Diencephalon (tissue), 1 donor: ENCODE results near the gene KIAA1210. TPM values are rescaled to one million over a fixed set of nuclear protein-coding genes. Genes with fewer than 3 reads are reported as not detected.

Source experiments
- total RNA-seq: library from RNA; depleted of rRNA; stranded (reverse); fragments of >200 nt; gene quantifications from one replicate; pipeline ENCODE4 v1.2.3, GENCODE V29; 2014

Gene KIAA1210
- total RNA-seq: under 0.01 TPM

GRCh38 chrX:119127650-119128049, at the start of gene KIAA1210:
KIAA1210 (minus strand) TSS chrX:119127812; CDS start chrX:119123642, 4,170 bp downstream.

DNA sequence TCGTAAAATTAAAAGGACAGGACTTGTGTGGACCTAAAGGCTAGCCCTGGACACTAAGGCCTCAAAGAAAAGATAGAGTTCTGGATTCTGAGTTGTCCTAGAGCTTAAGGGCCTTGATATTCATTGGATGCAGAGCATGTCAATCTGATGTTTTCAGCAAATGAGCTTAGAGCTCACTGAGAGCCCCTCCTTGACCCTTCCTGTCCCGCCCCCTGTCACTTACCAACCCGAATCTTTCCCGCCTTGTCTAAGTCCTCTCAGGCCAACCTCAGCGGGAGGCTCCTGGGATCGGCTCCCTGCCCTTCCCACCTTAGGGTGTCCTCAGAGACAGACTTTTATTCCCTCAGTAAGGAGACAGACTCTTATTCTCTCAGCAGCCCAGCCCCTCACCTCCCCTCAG, 54.9 kb downstream of the KIAA1210 start, which contains the start of gene CT47C1:
Gene CT47C1, plus strand, starts transcription at position 250 of the 400 bp plus-strand sequence. CDS start 233 bp downstream, outside the sequence.

Other genes with a start within 250 kb of the KIAA1210 start
- 3.7 TPM for gene LONRF3, start 153.2 kb downstream of the KIAA1210 start, total RNA-seq
- gene CT47C1, start 54.8 kb downstream of the KIAA1210 start, total RNA-seq: not detected
- gene PGRMC1, start 108.5 kb upstream of the KIAA1210 start, total RNA-seq: 320 TPM